NT2/D1 (cell line): ENCODE measurements around the gene PORCN.

ENCODE experiments used
- SUZ12 ChIP-seq: IDR thresholded peaks from 2 replicates; pipeline ENCODE4 v1.6.1; 2011; ENCODE audit not compliant: insufficient read length, insufficient read depth; ENCODE audit errors: extremely low read depth
- YY1 ChIP-seq: IDR thresholded peaks from 2 replicates; pipeline ENCODE4 v1.6.1; 2011; ENCODE audit not compliant: insufficient read length, insufficient read depth
- ZNF274 ChIP-seq: IDR thresholded peaks from 2 replicates; pipeline ENCODE4 v1.6.1; 2011; ENCODE audit warnings: mild to moderate bottlenecking, low read depth, low read length

DNA sequence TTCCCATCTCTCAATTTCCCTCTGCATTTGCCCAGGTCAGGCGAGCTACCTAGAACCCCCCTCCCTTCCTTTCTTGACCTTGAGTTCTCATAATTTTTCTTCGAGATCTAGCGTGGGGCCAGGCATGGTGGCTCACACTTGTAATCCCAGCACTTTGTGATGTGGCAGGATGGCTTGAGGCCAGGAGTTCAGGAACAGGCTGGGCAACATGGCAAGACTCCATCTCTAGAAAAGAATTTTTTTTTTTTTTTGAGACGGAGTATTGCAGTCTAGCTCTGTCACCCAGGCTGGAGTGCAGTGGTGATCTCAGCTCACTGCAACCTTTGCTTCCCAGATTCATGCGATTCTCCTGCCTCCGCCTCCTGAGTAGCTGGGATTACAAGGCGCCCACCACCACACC is 4.5 kb upstream of the PORCN start:
- TF ChIP-seq YY1 (no peak), ZNF274 (no peak), SUZ12 (no peak)
